AG04450 (cell line): ENCODE data around the gene AHRR. TPM values are rescaled to one million over a fixed set of nuclear protein-coding genes. Genes with fewer than 3 reads are reported as not detected.
A peak's percentile ranks its signal among the peaks of the same experiment; 100 is the strongest.

Experiments used
- CTCF ChIA-PET: fragments of 300-600, 350-600 bp; formaldehyde crosslinking; extraction: SDS; loops from one replicate; lab custom pipeline; 2022; ENCODE audit warnings: antibody characterized with exemption, inconsistent platforms; lab: Charles Lee
- POLR2A ChIA-PET: fragments of 350-600 bp; formaldehyde crosslinking; extraction: SDS; loops from one replicate; lab custom pipeline; 2021; ENCODE audit warnings: antibody characterized with exemption, inconsistent platforms; lab: Yijun Ruan, JAX
- DNase-seq: peaks from one replicate; pipeline ENCODE4 v3.0.0-alpha.2; 2011; ENCODE audit warnings: low read depth, low spot score
- H3K27ac ChIP-seq: one replicate; pipeline ENCODE4 v1.5.1; 2012; ENCODE audit warnings: low read depth, low read length, control low read depth
- H3K27me3 ChIP-seq: one replicate; pipeline ENCODE4 v1.6.0; 2012; ENCODE audit warnings: low read length; ENCODE audit not compliant: control insufficient read depth, insufficient read depth
- H3K4me3 ChIP-seq: 2 replicates; pipeline ENCODE4 v1.5.1; 2011; ENCODE audit warnings: mild to moderate bottlenecking, low read depth, low read length, control low read depth
- H3K9me3 ChIP-seq: 2 replicates; pipeline ENCODE4 v1.5.1; 2012; ENCODE audit warnings: low read length; ENCODE audit not compliant: control insufficient read depth, insufficient read depth
- CTCF ChIP-seq: IDR thresholded peaks from 2 replicates; pipeline ENCODE4 v1.5.1; 2011; ENCODE audit warnings: low read depth, low read length, control low read depth, inconsistent platforms
- polyA plus RNA-seq: library from polyadenylated mRNA; depleted of rRNA; stranded (reverse); fragments of >200 nt; gene quantifications from 2 replicates; pipeline ENCODE4 v1.2.3, GENCODE V29; 2011

Gene AHRR
- polyA plus RNA-seq, 1 experiment, result 22.3 TPM

DNA sequence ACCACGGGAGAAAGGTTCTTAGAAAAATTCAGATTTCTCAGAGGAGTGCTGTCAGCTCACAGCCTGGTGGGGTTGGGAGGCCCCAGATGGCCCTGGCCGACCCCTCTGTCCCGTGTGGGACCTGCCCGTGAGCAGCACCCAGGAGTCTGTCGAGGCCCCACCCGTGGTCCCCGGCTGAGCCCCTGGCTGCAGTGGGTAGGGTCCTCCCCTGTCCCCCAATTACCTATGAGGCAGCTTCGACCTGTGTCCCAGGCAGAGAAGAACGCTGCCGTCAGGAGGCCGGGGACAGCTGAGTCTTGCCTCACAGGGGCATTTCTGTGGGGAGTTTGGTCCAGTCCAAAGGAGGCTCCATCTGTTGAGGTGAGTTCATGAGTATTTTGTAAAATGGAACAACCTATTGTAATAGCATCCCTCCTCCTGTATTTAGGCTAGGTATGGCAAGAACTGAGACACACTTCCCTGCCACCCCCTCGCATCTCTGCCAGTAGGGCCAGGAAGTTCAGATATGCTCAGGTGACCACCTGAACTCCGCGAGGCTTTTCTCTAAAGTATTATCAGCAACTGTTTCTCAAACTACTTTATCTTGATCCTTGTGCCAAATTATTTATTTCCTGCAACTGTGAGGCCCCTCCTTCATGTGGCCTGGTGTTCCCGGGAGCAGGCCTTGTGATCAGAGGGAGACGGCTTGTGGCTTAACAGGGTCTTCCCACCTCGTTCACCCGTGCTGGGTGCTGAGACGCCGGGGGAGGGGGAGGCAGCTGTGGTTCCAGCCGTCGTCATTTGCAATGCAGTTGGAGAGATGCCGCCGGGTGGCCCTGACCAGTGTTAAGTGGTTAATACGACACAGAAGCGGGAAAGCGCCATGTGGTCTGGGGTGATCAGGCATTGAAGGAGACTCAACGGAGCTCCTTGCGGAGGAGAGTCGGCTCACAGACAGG, 1.7 kb downstream of the AHRR start:
- TF ChIP-seq CTCF, result no peak
- ChIA-PET CTCF (interaction anchor here (0.8 to 1.2 kb wide), 3 partner anchors 14 to 124 kb away, joined by 3 to 5 read pairs (median 3); no protein-coding TSS in a partner anchor), POLR2A (no interaction called here)
- DNase-seq, result no peak
- H3K9me3 ChIP-seq, result peaks cover 12% of the 10 kb centered on the region
- no peaks in the 10 kb centered on the region for H3K27me3 ChIP-seq
- peak overlapping the region; percentile 75 for H3K4me3 ChIP-seq
- no peak overlapping the region for H3K27ac ChIP-seq

- Histone ChIP-seq H3K27me3 (no peaks in the 10 kb centered on the region), H3K9me3 (peaks cover 12% of the 10 kb centered on the region), H3K27ac (no peak overlapping the region), H3K4me3 (no peak overlapping the region)
- ChIA-PET POLR2A (no interaction called here), CTCF (no interaction called here)
- no peak for DNase-seq
- TF ChIP-seq CTCF, result no peak
Observed at GRCh38 chr5:324736-325612, 3.5 kb downstream of the AHRR start.

DNA sequence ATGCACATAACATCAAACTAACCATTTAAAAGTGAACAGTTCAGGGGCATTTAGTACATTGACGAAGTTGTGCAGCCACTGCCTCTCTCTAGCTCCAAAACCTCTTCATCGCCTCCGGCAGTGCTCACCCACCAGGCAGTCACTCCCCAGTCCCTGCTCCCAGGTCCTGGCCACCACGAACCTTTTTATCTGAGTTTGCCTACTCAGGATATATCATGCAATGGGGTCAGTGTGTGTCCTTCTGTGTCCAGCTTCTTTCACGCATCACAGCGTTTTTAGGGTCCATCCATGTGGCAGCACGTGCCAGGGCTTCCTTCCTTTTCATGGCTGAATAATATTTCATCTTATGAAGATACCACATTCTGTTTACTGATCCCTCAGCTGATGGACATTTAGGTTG, 4.6 kb downstream of the AHRR start:
- DNase-seq, result no peak
- TF ChIP-seq CTCF, result no peak
- no peak overlapping the region for H3K27ac ChIP-seq
- H3K9me3 ChIP-seq, result peaks cover 12% of the 10 kb centered on the region
- no peaks in the 10 kb centered on the region for H3K27me3 ChIP-seq
- POLR2A ChIA-PET, result no interaction called here
- CTCF ChIA-PET, result no interaction called here
- H3K4me3 ChIP-seq, result no peak overlapping the region

DNA sequence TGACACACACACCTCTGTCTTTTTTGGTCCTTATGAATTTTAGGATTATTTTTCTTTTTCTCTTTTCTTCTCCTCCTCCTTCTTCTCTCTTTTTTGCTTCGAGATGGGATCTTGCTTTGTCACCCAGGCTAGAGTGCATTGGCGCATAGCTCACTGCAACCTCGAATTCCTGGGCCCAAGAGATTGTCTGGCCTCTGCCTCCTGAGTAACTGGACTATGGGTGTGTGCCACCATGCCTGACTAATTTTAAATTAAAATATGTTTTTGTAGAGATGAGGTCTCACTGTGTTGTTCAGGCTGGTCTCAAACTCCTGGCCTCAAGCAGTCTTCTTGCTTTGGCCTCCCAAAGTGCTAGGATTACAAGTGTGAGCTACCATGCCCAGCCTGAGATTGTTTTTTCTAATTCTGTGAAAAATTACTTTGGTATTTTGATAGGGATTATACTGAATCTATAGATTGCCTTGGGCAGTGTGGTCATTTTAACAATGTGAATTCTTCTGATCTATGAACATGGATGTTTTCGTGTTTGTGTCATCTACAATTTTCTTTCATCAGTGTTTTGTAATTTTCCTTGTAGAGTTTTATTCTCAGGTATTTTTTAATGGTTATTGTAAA, 7.7 kb downstream of the AHRR start:
- CTCF ChIA-PET, result interaction anchor here (0.7 to 1.8 kb wide), 2 partner anchors 9 to 102 kb away, joined by 3 to 6 read pairs; no protein-coding TSS in a partner anchor
- DNase-seq, result no peak
- H3K27me3 ChIP-seq, result no peaks in the 10 kb centered on the region
- H3K27ac ChIP-seq, result no peak overlapping the region
- no peak overlapping the region for H3K4me3 ChIP-seq
- peaks cover 4% of the 10 kb centered on the region for H3K9me3 ChIP-seq
- POLR2A ChIA-PET, result no interaction called here
- no peak for TF ChIP-seq CTCF
